HCT116 (cell line): Measurements from ENCODE around the gene RAPGEF1. TPM values are rescaled to one million over a fixed set of nuclear protein-coding genes. Genes with fewer than 3 reads are reported as not detected.
A peak's percentile ranks its signal among the peaks of the same experiment; 100 is the strongest.

Experiments used
- ATAC-seq: fragments of 200-7000 bp; cut with Tn5 transposase; 2 replicates; pipeline ENCODE4 v1.9.1; 2020; ENCODE audit warnings: mild to moderate bottlenecking, moderate library complexity
- BruUV-seq: library from RNA; stranded (reverse); fragments of 400-500 nt; replicated peaks from 2 replicates; lab custom pipeline; 2021; lab: Mats Ljungman, UMichigan
- CTCF ChIA-PET: fragments of 300-600 bp; sonication (Branson Sonifier 250); formaldehyde crosslinking; loops from one replicate; lab custom pipeline; 2021; ENCODE audit warnings: antibody characterized with exemption; lab: Charles Lee
- POLR2A ChIA-PET: fragments of 300-600, 350-600 bp; sonication (Branson Sonifier 250); formaldehyde crosslinking; loops from one replicate; lab custom pipeline; 2021; ENCODE audit warnings: antibody characterized with exemption; lab: Charles Lee
- RAD21 ChIA-PET, 2 experiments: fragments of 300-600 bp; sonication (Branson Sonifier 250); formaldehyde crosslinking; loops; one replicate each; lab custom pipeline; 2023; ENCODE audit warnings: low total read pairs in 2 of 2; ENCODE audit not compliant: uncharacterized antibody in 2 of 2, unreplicated experiment in 2 of 2, low non-redundant PET in 1 of 2; lab: Charles Lee
- DNase-seq: peaks from one replicate; pipeline ENCODE4 v3.0.0-alpha.2; 2010; ENCODE audit warnings: low read depth, low spot score
- H2AFZ ChIP-seq: fragments of 200-600 bp; shearing (Covaris generic), sonication (generic); 2 replicates; pipeline ENCODE4 v1.6.1; 2017; ENCODE audit warnings: low read depth, mixed run types, mixed read lengths, antibody characterized with exemption, low read length; ENCODE audit not compliant: poor library complexity, severe bottlenecking
- H3K27ac ChIP-seq: 2 replicates; pipeline ENCODE4 v1.5.1; 2012; ENCODE audit warnings: low read depth, low read length
- H3K27me3 ChIP-seq: fragments of 200-600 bp; sonication (generic); 2 replicates; pipeline ENCODE4 v1.6.1; 2016; ENCODE audit warnings: mixed run types, low read length, mixed read lengths; ENCODE audit not compliant: insufficient read depth
- H3K36me3 ChIP-seq, 2 experiments: fragments of 200-500 bp in 1 of 2; fragments of 200-600 bp in 1 of 2; sonication (Bioruptor generic) in 1 of 2; sonication (generic) in 1 of 2; 2 replicates each; pipeline versions ENCODE4 v1.5.1 to v1.6.1; 2014 to 2016; ENCODE audit warnings: low read length in 2 of 2, inconsistent platforms in 1 of 2, mixed read lengths in 1 of 2, mixed run types in 1 of 2; ENCODE audit not compliant: insufficient read depth in 2 of 2, control insufficient read depth in 1 of 2
- H3K4me1 ChIP-seq, 2 experiments: fragments of 200-600 bp in 1 of 2; sonication (generic) in 1 of 2; 2 replicates each; pipeline versions ENCODE4 v1.5.1 to v1.6.1; 2012 to 2017; ENCODE audit warnings: low read length in 2 of 2, inconsistent platforms in 1 of 2, mild to moderate bottlenecking in 1 of 2, mixed read lengths in 1 of 2, mixed run types in 1 of 2, moderate library complexity in 1 of 2; ENCODE audit not compliant: insufficient read depth in 2 of 2, control insufficient read depth in 1 of 2
- H3K4me2 ChIP-seq: fragments of 200-600 bp; sonication (generic); 2 replicates; pipeline ENCODE4 v1.6.1; 2017; ENCODE audit warnings: mixed run types, low read length, mixed read lengths
- H3K4me3 ChIP-seq, 2 experiments: fragments of 200-600 bp in 1 of 2; sonication (generic) in 1 of 2; replicated peaks in 1 of 2; 2 replicates each; pipeline ENCODE4 v1.5.1; 2011 to 2016; ENCODE audit warnings: low read length in 2 of 2, control low read depth in 1 of 2, low read depth in 1 of 2, mild to moderate bottlenecking in 1 of 2, mixed read lengths in 1 of 2, mixed run types in 1 of 2
- H3K79me2 ChIP-seq: fragments of 200-600 bp; sonication (generic); 2 replicates; pipeline ENCODE4 v1.6.1; 2017; ENCODE audit warnings: mild to moderate bottlenecking, mixed run types, low read length, moderate library complexity, mixed read lengths; ENCODE audit not compliant: insufficient read depth
- H3K9ac ChIP-seq: fragments of 200-600 bp; sonication (generic); 2 replicates; pipeline ENCODE4 v1.6.1; 2016; ENCODE audit warnings: low read length, mixed read lengths
- H3K9me2 ChIP-seq: fragments of 200-600 bp; sonication (generic), shearing (Covaris generic); 2 replicates; pipeline ENCODE4 v1.6.1; 2017; ENCODE audit warnings: mixed run types, mild to moderate bottlenecking, moderate library complexity; ENCODE audit not compliant: insufficient read depth
- H3K9me3 ChIP-seq, 2 experiments: fragments of 200-500 bp in 1 of 2; fragments of 200-600 bp in 1 of 2; sonication (Bioruptor generic) in 1 of 2; sonication (generic) in 1 of 2; 2 replicates each; pipeline ENCODE4 v1.6.1; 2014 to 2017; ENCODE audit warnings: low read length in 2 of 2, mixed read lengths in 2 of 2, inconsistent platforms in 1 of 2, low read depth in 1 of 2, mild to moderate bottlenecking in 1 of 2, mixed run types in 1 of 2, moderate library complexity in 1 of 2; ENCODE audit not compliant: control insufficient read depth in 1 of 2, insufficient read depth in 1 of 2
- H4K20me1 ChIP-seq: fragments of 200-600 bp; sonication (generic), shearing (Covaris generic); 2 replicates; pipeline ENCODE4 v1.6.1; 2017; ENCODE audit warnings: mixed run types, mild to moderate bottlenecking, moderate library complexity; ENCODE audit not compliant: insufficient read depth
- TCF7L2 ChIP-seq: IDR thresholded peaks from 2 replicates; pipeline ENCODE4 v1.7.0; 2011; ENCODE audit warnings: borderline replicate concordance, inconsistent platforms; ENCODE audit not compliant: insufficient read depth, insufficient read length; ENCODE audit errors: extremely low read depth
- ZBTB33 ChIP-seq: IDR thresholded peaks from 2 replicates; pipeline ENCODE4 v1.6.1; 2011; ENCODE audit warnings: mild to moderate bottlenecking, low read length, moderate library complexity; ENCODE audit not compliant: insufficient replicate concordance; ENCODE audit errors: extremely low read depth
- intact Hi-C: fragments of 100-400 bp; cut with micrococcal nuclease; formaldehyde crosslinking; loops from 2 replicates; pipeline ENCODE4 v1.10.0; 2022
- total RNA-seq: library from RNA; stranded (reverse); gene quantifications from one replicate; pipeline ENCODE4 v1.2.1, GENCODE V29; 2021; ENCODE audit not compliant: unreplicated experiment
- TF ChIP-seq, protein P1 (sequence below), 3 experiments: fragments of 200-600 bp in 1 of 3; sonication (generic) in 1 of 3; IDR thresholded peaks in 2 of 3; conservative IDR thresholded peaks in 1 of 3; 2 replicates each; pipeline ENCODE4 v1.5.1; 2012 to 2017; ENCODE audit warnings: low read depth in 2 of 3, low read length in 2 of 3, antibody characterized with exemption in 1 of 3, borderline replicate concordance in 1 of 3, control low read depth in 1 of 3, mild to moderate bottlenecking in 1 of 3, mixed read lengths in 1 of 3, mixed run types in 1 of 3, moderate library complexity in 1 of 3; ENCODE audit not compliant: insufficient read depth in 1 of 3

Gene RAPGEF1
- total RNA-seq, 1 experiment from 2014 or later = 43.0 TPM

DNA sequence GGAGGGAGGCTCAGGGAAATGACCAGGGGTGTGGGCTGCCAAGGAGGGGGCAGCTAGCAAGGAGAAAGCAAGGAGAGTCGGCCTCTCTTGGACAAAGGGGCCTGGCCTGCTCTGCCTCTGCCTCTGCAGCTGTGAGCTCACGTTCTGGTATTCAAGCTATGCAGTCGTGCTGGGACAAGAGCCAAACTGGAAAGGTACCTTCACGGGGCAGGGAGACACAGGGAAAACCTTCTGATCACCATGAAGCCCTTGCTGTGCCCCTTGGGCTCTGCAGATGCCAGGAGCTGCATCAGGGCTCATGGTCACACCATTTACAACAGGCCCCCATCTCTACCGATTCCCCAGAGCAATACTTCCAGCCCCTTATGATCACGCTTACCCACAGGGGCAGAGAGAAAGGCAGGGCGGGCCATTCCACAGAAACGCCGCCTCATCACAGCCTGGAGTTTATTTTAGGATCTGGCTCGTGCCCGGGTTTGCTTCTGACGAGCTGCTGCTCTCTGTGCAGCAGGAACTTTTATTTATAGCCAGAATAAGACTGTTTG, 131.3 kb downstream of the RAPGEF1 start (continued):
- no peak for TF ChIP-seq ZBTB33
- TF ChIP-seq, all 23 proteins: peak for 3

DNA sequence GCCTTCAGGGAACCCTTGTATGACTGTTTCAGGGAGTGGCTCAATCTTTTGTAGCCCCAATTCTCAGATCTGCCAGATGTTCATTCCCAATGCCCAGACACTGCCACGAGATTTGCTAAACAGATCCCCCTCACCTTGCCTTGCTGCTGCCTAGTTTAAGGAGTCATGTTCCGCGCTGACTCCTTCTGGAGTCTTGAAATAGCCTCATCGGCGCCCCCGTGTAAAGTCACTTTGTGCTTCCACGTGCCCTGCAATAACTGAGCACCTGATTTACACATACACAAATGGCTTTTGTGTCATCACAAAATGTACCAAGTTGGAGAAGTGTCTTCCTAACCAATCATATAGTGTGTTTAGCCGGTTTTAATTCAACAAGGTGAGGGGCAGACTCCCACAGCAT, 132.3 kb downstream of the RAPGEF1 start:
- RAD21 ChIA-PET = no interaction called here
- H3K9me3 ChIP-seq = no peaks in the 10 kb centered on the region
- H3K4me3 ChIP-seq = no peak overlapping the region
- peaks cover 22 to 23% of the 10 kb centered on the region in 2 experiments for H3K4me1 ChIP-seq
- POLR2A ChIA-PET = no interaction called here
- no peaks in the 10 kb centered on the region for H3K79me2 ChIP-seq
- ATAC-seq (no peak), DNase-seq (no peak)
- H2AFZ ChIP-seq = no peak overlapping the region
- H3K27me3 ChIP-seq = no peaks in the 10 kb centered on the region
- no peaks in the 10 kb centered on the region; a peak in 2 of 4 replicates for H3K36me3 ChIP-seq
- CTCF ChIA-PET = no interaction called here
- no peak for TF ChIP-seq TCF7L2
- TF ChIP-seq, protein P1, sequence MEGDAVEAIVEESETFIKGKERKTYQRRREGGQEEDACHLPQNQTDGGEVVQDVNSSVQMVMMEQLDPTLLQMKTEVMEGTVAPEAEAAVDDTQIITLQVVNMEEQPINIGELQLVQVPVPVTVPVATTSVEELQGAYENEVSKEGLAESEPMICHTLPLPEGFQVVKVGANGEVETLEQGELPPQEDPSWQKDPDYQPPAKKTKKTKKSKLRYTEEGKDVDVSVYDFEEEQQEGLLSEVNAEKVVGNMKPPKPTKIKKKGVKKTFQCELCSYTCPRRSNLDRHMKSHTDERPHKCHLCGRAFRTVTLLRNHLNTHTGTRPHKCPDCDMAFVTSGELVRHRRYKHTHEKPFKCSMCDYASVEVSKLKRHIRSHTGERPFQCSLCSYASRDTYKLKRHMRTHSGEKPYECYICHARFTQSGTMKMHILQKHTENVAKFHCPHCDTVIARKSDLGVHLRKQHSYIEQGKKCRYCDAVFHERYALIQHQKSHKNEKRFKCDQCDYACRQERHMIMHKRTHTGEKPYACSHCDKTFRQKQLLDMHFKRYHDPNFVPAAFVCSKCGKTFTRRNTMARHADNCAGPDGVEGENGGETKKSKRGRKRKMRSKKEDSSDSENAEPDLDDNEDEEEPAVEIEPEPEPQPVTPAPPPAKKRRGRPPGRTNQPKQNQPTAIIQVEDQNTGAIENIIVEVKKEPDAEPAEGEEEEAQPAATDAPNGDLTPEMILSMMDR (IDR thresholded peaks at IDR 0.05 in 2 of 3, conservative IDR thresholded peaks at IDR 0.05 in 1 of 3; ENCODE audit: borderline replicate concordance in 1 of 3, insufficient read depth in 1 of 3, low read depth in 2 of 3, low read length in 2 of 3) = 0 out of 6 replicates have a peak, but pooled peaks of 1 of the 3 experiments have one; percentile 3
- peak overlapping the region; percentile 51; the same call in 1 of the 2 replicates for H3K9ac ChIP-seq
- no TSS peak for BruUV-seq
- intact Hi-C loops = no loop called here
- H4K20me1 ChIP-seq = no peaks in the 10 kb centered on the region
- no peaks in the 10 kb centered on the region for H3K9me2 ChIP-seq
- no peak overlapping the region for H3K27ac ChIP-seq
- H3K4me2 ChIP-seq = peak overlapping the region; percentile 77
